Suppressor macrophage treated with lipopolysaccharide for 4 hours (primary cell): ENCODE data around the gene IGHMBP2.

ENCODE experiments used
- DNase-seq: peaks from one replicate; pipeline ENCODE4 v3.0.0-alpha.2; 2020

The IGHMBP2 gene

DNA sequence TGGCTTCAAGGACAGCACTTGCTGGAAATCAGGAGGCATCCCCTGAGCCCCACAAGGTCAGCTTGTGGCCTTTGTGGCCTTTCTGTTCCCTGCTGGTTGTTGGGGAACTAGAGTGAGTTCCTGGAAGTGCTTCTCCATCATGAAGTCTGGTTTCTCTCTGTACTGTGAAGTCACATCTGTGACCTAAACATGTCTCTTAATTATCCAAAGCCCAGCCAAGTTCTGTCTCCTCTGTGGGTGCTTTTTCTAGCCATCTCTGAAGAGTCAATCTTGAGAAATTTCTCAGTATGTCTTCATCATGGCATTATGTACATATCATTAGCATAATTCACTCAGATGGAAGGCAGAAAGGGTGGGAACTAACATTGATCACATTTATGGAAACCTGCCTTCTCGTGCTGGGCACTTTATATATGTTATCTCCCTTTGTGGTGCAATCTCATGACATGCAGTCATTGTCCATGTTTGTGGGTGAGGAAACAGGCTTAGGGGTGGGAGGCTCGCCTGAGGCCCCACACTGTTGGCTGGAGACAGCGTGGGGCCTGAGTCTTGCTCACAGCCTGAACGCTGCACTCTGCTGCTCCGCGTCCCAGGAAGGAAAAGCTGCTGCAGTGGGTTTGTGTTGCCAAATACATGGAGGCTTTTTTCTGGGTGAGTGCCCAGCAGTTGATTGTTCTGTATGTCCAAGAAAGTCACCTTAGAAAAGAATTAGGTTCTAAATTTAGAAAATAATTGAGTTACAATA, 24.6 kb downstream of the IGHMBP2 start:
- DNase-seq: peak; percentile 68

DNA sequence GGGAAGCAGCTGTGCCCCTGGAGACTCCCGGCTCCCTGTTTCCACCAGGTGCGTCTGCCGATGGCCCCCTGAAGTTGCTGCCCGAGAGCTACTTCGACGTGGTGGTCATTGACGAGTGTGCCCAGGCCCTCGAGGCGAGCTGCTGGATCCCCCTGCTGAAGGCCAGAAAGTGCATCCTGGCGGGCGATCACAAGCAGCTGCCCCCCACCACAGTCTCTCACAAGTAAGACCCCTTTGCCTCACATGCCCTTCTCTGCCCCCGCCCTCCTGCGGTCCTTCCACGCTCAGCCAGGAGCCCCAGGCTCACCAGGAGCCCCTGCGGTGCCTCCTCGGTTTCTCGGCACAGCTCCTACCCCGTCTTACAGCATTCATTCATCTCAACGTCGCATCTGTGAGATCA, 25.4 kb downstream of the IGHMBP2 start:
- no peak for DNase-seq

DNA sequence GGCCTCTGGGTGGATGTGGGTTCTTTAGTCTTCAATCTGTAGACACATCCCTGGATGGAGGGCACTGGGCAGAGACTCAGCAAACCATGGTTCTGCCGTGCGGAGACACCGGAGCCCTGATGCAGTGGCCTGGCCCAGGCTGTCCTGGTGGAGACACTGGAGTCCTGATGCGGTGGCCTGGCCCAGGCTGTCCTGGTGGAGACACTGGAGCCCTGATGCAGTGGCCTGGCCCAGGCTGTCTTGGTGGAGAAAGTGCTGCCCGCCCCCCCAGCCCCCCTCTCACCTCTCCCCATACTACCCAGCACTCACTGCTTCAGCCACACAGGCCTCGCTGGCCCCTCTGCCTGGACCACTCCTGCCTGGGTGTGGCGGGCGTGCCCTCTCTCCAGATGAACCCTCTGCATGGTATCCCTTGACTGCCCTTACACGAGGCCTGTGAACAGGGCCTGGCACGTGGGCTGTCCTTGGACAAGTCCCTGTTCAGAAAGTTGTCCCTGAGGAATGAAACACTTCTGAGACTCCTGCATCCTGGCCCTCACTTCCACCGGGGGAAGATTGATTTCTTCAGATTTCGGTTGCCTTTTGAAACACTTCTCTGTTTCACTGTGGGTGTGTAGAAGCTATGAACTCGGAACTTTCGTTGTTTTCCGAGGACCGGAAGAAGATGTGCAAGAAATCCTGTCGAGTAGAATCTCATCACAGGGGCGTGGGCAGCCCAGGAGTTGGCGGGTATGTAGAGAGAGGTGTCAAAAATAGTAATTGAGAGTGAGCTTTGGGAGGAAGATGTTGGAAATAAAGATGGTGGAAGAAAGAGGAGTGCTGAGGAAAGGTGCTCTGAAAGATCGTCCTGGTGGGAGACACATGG, 26.2 kb downstream of the IGHMBP2 start:
- no peak for DNase-seq

DNA sequence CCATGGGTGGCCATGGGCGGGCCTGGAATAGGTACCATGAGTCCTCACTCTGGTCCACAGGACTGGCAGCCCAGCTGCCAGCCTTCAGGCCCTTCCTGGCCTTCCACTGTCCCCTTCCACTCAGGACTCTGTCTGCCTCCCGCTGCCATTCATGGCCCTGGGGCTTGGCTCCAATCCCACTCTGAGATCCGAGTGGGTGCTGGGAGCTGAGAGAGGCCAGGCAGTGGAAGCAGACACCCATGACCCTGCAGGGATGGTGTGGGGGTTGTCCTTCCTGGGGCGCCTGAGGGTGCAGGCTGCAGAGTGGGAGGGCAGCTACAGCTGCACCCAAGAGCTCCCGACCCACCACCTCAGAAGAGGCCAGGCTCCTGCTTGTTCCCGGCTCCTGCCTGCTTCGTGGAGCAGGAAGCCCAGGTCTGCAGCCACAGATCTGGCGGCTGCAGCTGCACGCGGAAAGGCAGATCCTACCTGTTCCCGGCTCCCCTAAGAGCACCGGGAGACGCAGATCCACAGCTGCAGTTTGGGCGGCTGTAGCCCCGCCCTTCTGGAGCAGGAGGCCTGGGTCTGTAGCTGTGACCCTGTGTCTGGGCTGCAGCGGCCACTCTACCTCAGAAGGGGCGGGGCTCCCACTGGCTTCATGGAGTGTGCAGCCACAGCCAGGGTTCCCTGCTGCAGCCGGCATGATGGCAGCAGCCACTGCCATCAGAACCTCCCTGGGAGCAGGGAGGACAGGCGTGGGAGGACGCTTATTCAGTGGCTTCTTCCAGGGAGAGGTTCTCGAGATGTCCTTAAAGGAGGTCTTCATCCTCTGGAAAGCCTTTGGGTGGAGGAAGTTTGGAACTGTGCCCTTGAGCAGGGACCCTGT, 27.5 kb downstream of the IGHMBP2 start:
- no peak for DNase-seq

DNA sequence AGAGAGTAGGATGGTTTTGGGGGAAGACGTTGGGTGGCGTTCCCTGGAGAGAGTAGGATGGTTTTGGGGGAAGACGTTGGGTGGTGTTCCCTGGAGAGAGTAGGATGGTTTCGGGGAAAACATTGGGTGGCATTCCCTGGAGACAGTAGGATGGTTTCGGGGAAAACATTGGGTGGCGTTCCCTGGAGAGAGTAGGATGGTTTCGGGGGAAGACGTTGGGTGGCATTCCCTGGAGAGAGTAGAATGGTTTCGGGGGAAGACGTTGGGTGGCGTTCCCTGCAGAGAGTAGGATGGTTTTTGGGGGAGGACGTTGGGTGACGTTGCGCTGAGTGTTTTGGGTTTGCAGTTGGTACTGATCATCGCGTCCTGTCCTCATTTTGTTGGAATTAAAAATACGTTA, 28.2 kb downstream of the IGHMBP2 start:
- DNase-seq: no peak

DNA sequence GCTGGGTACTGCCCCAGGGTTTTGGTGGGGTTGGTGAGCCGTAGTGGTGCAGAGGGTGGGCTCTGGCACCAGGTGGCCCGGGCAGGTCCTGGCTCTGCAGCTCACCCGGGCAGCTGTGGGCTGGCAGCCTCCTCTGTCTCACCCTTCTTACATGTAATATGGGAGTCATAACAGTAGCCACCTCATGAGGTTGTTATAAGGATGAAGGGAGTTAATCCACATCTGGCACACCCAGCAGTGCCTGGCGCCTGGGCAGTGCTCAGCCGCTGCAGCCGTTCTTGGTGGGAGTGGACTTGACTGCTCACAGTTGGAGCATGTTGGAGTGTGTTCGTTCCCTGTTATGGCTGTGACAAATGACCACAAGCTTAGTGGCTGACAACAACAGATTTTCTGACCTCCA, 28.7 kb downstream of the IGHMBP2 start:
- no peak for DNase-seq

DNA sequence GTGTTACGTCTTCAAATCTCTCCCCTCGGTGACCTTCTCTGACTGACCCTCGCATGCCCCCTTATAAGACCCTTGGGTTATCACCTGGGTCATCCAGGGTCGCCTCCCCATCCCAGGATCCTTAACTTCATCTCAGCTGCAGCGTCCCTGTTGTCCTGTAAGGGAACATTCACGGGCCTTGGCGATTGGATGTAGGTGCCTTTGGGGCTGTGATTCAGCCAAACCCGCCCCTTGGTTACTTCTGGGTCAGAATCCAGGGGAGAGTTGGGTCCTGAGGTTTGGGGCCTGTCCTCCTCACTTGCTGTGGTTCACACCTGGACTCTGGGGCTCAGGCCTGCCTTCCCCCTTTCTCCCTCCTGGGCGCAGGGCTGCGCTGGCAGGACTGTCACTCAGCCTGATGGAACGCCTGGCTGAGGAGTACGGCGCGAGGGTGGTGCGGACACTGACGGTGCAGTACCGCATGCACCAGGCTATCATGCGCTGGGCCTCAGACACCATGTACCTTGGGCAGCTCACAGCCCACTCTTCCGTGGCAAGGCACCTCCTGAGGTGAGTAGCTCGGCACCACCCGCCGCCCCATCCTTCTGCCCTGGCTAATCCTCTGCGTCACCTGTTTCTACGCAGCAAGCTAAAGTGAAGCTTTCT, 29.4 kb downstream of the IGHMBP2 start:
- no peak for DNase-seq

- DNase-seq: no peak
These were observed 30.1 kb downstream of the IGHMBP2 start for GRCh38 chr11:68933605-68934320.

DNA sequence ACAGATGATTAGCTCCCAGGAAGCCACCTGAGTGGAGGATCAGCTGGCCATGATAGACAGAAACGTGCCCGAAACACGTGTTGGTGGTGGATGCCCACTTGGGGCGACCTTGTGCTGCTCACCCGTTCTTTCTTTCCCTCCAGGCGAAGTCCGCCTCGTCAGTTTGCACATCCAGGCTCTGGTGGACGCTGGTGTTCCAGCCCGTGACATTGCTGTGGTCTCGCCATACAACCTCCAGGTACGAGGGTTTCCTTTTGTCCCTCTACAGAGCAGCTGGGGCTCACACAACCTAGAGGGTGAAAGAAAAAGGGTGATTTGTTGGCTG, 30.6 kb downstream of the IGHMBP2 start:
- no peak for DNase-seq

DNA sequence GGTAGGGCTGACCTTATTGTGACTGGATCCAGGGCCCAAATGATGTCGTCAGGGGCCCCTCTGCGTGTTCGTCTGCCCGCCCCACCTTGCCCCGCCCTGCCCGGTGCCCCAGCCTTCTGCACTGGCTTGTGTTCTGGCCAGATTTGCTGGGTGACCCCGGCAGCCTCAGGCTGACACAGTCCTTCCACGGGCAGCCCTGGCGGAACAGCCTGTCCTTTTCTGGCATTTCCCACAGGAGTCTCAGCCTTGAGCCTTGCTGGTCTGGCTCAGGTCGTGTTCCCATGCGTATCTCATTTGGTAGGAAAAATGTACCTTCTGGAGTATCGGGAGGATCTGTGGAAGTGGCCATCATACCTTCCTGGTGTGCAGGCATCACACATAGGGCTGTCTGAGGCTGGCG, 31.0 kb downstream of the IGHMBP2 start:
- DNase-seq: no peak

GRCh38 chr11:68935066-68935465, 31.4 kb downstream of the IGHMBP2 start:
- DNase-seq: no peak

GRCh38 chr11:68935516-68936357, 32.0 kb downstream of the IGHMBP2 start:
- no peak for DNase-seq

GRCh38 chr11:68936358-68936636, 32.6 kb downstream of the IGHMBP2 start:
- no peak for DNase-seq

- no peak for DNase-seq
These were observed 33.3 kb downstream of the IGHMBP2 start for GRCh38 chr11:68936676-68937620.

- no peak for DNase-seq
These were observed 34.4 kb downstream of the IGHMBP2 start for GRCh38 chr11:68938088-68938487.

DNA sequence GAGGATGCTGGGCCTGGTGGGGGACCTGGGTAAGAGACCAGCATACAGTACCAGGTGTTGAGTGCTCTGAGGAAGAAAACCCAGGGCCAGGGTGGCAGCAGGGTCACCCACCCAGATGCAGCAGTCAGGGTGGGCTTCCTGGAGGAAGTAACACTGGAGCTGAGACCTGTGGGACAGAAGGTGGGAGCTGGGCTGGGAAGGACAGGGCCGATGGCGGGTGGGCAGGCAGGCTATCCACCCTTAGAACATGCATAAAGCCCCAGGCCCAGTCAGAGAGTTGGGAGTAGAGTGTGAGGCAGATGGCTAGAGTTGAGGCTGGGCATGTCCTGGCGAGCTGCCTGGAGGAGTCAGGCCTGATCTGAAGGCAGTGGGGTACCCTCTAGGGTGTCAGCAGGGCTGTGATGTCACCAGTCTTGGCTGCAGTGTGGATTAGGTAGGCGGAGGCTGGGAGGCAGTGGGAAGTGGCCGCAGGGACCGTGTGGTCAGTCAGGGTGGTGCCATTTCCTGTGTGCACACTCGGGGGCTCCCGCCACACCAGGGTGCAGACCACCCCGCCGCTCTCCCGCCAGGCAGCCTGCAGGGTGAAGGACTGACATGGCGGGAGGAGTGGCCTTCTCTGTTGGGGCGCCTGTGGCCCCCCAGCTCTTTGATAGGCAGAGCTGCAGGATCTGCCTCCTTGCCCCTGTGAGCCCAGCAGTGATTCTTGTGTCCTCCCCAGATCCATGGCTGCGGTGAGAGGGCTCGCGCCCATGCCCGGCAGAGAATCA, 35.3 kb downstream of the IGHMBP2 start:
- no peak for DNase-seq

GRCh38 chr11:68939583-68940555, 36.2 kb downstream of the IGHMBP2 start:
- no peak for DNase-seq

- DNase-seq: no peak
These were observed 37.1 kb downstream of the IGHMBP2 start for GRCh38 chr11:68940651-68941323.
